DND-41 (cell line): ENCODE measurements around the gene LPAR1.

Experiments
- ATAC-seq: fragments of 200-7000 bp; cut with Tn5 transposase; 3 replicates; pipeline ENCODE4 v1.9.1; 2021; ENCODE audit warnings: low read depth; ENCODE audit not compliant: insufficient read depth
- DNase-seq: peaks from one replicate; pipeline ENCODE4 v3.0.0-alpha.2; 2020
- H2AFZ ChIP-seq: 2 replicates; pipeline ENCODE4 v1.6.0; 2012; ENCODE audit warnings: low read depth, low read length
- H3K27ac ChIP-seq: 2 replicates; pipeline ENCODE4 v1.5.1; 2012; ENCODE audit warnings: low read length, inconsistent platforms
- H3K27me3 ChIP-seq: fragments of 200-600 bp; sonication (generic); 2 replicates; pipeline ENCODE4 v1.6.0; 2012; ENCODE audit warnings: low read length, mild to moderate bottlenecking, inconsistent platforms; ENCODE audit not compliant: insufficient read depth, poor library complexity
- H3K36me3 ChIP-seq: 2 replicates; pipeline ENCODE4 v1.5.1; 2012; ENCODE audit warnings: low read length, inconsistent platforms; ENCODE audit not compliant: insufficient read depth
- H3K4me1 ChIP-seq: 2 replicates; pipeline ENCODE4 v1.5.1; 2012; ENCODE audit warnings: mild to moderate bottlenecking, low read length; ENCODE audit not compliant: insufficient read depth
- H3K4me2 ChIP-seq: 2 replicates; pipeline ENCODE4 v1.6.0; 2012; ENCODE audit warnings: mild to moderate bottlenecking, moderate library complexity, low read length, inconsistent platforms; ENCODE audit not compliant: insufficient read depth
- H3K4me3 ChIP-seq, 2 experiments: fragments of 200-600 bp in 1 of 2; shearing (Covaris generic) in 1 of 2; 2 replicates each; pipeline ENCODE4 v1.5.1; 2012 to 2016; ENCODE audit warnings: inconsistent platforms in 2 of 2, low read length in 2 of 2, mild to moderate bottlenecking in 2 of 2, low read depth in 1 of 2, moderate library complexity in 1 of 2
- H3K79me2 ChIP-seq: 2 replicates; pipeline ENCODE4 v1.6.0; 2012; ENCODE audit warnings: low read length, inconsistent platforms; ENCODE audit not compliant: insufficient read depth
- H3K9ac ChIP-seq: 2 replicates; pipeline ENCODE4 v1.6.0; 2012; ENCODE audit warnings: low read depth, mild to moderate bottlenecking, inconsistent platforms, low read length, moderate library complexity
- H3K9me3 ChIP-seq: 2 replicates; pipeline ENCODE4 v1.5.1; 2012; ENCODE audit warnings: low read length, moderate library complexity, mild to moderate bottlenecking, inconsistent platforms; ENCODE audit not compliant: insufficient read depth, severe bottlenecking
- H4K20me1 ChIP-seq: 2 replicates; pipeline ENCODE4 v1.6.0; 2012; ENCODE audit warnings: low read length; ENCODE audit not compliant: insufficient read depth
- EZH2 ChIP-seq: IDR thresholded peaks from 3 replicates; pipeline ENCODE4 v1.6.1; 2012; ENCODE audit warnings: borderline replicate concordance, low read depth, mild to moderate bottlenecking, moderate library complexity, low read length, inconsistent platforms; ENCODE audit not compliant: severe bottlenecking
- TF ChIP-seq, protein P1 (sequence below): IDR thresholded peaks from 2 replicates; pipeline ENCODE4 v1.5.1; 2012; ENCODE audit warnings: borderline replicate concordance, low read length, moderate library complexity, mild to moderate bottlenecking; ENCODE audit not compliant: poor library complexity, severe bottlenecking; ENCODE audit errors: extremely low read depth

Gene LPAR1

GRCh38 chr9:110919609-110920008 is 118.7 kb downstream of the LPAR1 start:
- Histone ChIP-seq H3K79me2 (no peaks in the 10 kb centered on the region), H3K9me3 (no peaks in the 10 kb centered on the region), H3K36me3 (no peaks in the 10 kb centered on the region), H3K27me3 (no peaks in the 10 kb centered on the region), H4K20me1 (no peaks in the 10 kb centered on the region), H3K27ac (no peak overlapping the region), H3K4me1 (no peaks in the 10 kb centered on the region), H3K9ac (no peak overlapping the region), H3K4me2 (no peak overlapping the region), H2AFZ (no peak overlapping the region), H3K4me3 (no peak overlapping the region)
- TF ChIP-seq, protein P1, sequence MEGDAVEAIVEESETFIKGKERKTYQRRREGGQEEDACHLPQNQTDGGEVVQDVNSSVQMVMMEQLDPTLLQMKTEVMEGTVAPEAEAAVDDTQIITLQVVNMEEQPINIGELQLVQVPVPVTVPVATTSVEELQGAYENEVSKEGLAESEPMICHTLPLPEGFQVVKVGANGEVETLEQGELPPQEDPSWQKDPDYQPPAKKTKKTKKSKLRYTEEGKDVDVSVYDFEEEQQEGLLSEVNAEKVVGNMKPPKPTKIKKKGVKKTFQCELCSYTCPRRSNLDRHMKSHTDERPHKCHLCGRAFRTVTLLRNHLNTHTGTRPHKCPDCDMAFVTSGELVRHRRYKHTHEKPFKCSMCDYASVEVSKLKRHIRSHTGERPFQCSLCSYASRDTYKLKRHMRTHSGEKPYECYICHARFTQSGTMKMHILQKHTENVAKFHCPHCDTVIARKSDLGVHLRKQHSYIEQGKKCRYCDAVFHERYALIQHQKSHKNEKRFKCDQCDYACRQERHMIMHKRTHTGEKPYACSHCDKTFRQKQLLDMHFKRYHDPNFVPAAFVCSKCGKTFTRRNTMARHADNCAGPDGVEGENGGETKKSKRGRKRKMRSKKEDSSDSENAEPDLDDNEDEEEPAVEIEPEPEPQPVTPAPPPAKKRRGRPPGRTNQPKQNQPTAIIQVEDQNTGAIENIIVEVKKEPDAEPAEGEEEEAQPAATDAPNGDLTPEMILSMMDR, result no peak
- no peak for TF ChIP-seq EZH2
- DNase-seq, result no peak
- ATAC-seq, result no peak

GRCh38 chr9:110919050-110919435 is 119.2 kb downstream of the LPAR1 start:
- no peak for ATAC-seq
- Histone ChIP-seq H3K27ac (no peak overlapping the region), H3K36me3 (no peaks in the 10 kb centered on the region), H3K4me2 (no peak overlapping the region), H4K20me1 (no peaks in the 10 kb centered on the region), H3K4me1 (no peaks in the 10 kb centered on the region), H3K9ac (no peak overlapping the region), H3K27me3 (no peaks in the 10 kb centered on the region), H3K4me3 (no peak overlapping the region), H2AFZ (no peak overlapping the region), H3K9me3 (no peaks in the 10 kb centered on the region), H3K79me2 (no peaks in the 10 kb centered on the region)
- no peak for TF ChIP-seq EZH2
- TF ChIP-seq, protein P1, result no peak
- no peak for DNase-seq

GRCh38 chr9:110918316-110919049 is 119.8 kb downstream of the LPAR1 start:
- Histone ChIP-seq H3K9me3 (no peaks in the 10 kb centered on the region), H3K4me1 (no peaks in the 10 kb centered on the region), H3K4me2 (no peak overlapping the region), H3K27me3 (no peaks in the 10 kb centered on the region), H3K9ac (no peak overlapping the region), H3K27ac (no peak overlapping the region), H2AFZ (no peak overlapping the region), H3K79me2 (no peaks in the 10 kb centered on the region), H4K20me1 (no peaks in the 10 kb centered on the region), H3K36me3 (no peaks in the 10 kb centered on the region), H3K4me3 (no peak overlapping the region)
- DNase-seq, result no peak
- no peak for TF ChIP-seq EZH2
- TF ChIP-seq, protein P1, result no peak
- no peak for ATAC-seq

DNA sequence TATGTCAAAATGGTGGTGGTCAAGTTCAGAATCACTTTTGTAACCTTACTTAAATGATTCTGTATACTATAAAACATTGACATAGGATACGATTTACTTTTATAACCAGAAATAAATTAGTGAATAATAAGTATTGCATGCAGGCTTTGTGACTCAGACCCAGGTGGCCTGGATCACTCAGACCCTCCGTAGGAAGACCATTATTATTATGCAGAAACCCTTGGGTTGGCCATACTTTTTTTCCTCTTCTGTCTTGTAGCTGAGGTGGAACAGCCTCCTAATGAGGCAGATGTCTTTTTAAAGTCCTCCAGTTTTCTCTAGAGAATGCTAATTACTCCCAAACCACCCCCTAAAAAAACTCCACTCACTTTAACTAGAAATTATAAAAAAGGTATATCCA is 121.9 kb downstream of the LPAR1 start:
- no peak for TF ChIP-seq EZH2
- TF ChIP-seq, protein P1, result no peak
- Histone ChIP-seq H3K27ac (no peak overlapping the region), H3K36me3 (no peaks in the 10 kb centered on the region), H3K4me1 (no peaks in the 10 kb centered on the region), H2AFZ (no peak overlapping the region), H4K20me1 (no peaks in the 10 kb centered on the region), H3K4me3 (no peak overlapping the region), H3K9me3 (no peaks in the 10 kb centered on the region), H3K79me2 (no peaks in the 10 kb centered on the region), H3K9ac (no peak overlapping the region), H3K27me3 (no peaks in the 10 kb centered on the region), H3K4me2 (no peak overlapping the region)
- DNase-seq (no peak), ATAC-seq (no peak)
